Body of pancreas (tissue), 4 donors: ENCODE data around the gene MLLT10.

Source experiments
- CTCF ChIP-seq, 7 experiments: fragments of 450-650 bp in 4 of 7; fragments of 200-600 bp in 3 of 7; sonication (generic) in 3 of 7; IDR thresholded peaks; one replicate each; pipeline ENCODE4 v1.5.1; 2016 to 2019; ENCODE audit warnings: antibody characterized with exemption in 7 of 7
- POLR2A ChIP-seq, 3 donors: fragments of 450-650 bp; IDR thresholded peaks; one replicate each; pipeline ENCODE4 v1.6.1; 2016; ENCODE audit warnings: antibody characterized with exemption in 3 of 3, mild to moderate bottlenecking in 2 of 3

GRCh38 chr10:21740989-21741388 lies 207.0 kb downstream of the MLLT10 start:
- no peak for TF ChIP-seq CTCF (IDR thresholded peaks at IDR 0.05)
- no peak for TF ChIP-seq POLR2A (IDR thresholded peaks at IDR 0.05)
